ENCODE data around the gene PIK3C2B. TPM values are rescaled to one million over a fixed set of nuclear protein-coding genes. Genes with fewer than 3 reads are reported as not detected.

Gene PIK3C2B
- total RNA-seq, 3 donors from 2014 or later (not counting 1 experiment from before 2014, with no cell fraction given), result 18.1 to 34.8 (median 29.5) TPM

DNA sequence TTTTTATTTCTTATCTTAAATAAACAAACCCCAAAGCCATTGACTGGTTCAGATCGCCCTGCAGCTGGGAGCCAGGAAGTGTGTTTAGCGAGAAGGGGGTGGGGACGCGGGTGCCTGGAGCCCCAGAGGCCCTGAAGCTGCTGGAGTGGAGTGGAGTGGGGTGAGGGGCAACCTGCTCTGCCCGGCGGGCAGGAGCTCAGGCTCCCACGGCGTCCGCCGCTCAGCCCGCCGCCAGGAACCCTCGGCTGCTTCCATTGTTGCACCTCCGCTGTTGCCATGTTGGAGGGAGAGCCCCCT, 673 bp downstream of the PIK3C2B start:
- peak overlapping the region; percentile 78 for H3K4me3 ChIP-seq (ENCODE audit: low read length)
- H3K9me3 ChIP-seq (ENCODE audit: control insufficient read depth, insufficient read depth, low read length), result no peaks in the 10 kb centered on the region
- peak; percentile 30 to 58 (median 37) for ATAC-seq
- intact Hi-C loops (cut with micrococcal nuclease), result loop anchor here (2.0 kb wide), 1 partner anchor 47 kb away; no protein-coding TSS in a partner anchor
- Mint-ChIP-seq H3K4me1 (peaks cover 39 to 43% of the 10 kb centered on the region in 2 donors), H3K27ac (peak overlapping the region; percentile 90 to 95), H3K4me3 (peak overlapping the region; percentile 96), H3K36me3 (no peaks in the 10 kb centered on the region), H3K9me3 (no peaks in the 10 kb centered on the region), H3K27me3 (ENCODE audit: low read depth in 2 of 2) (peaks cover 0 to 3% of the 10 kb centered on the region in 2 donors)
- DNase-seq, result peak; percentile 48 to 75
- no peaks in the 10 kb centered on the region for H3K36me3 ChIP-seq (ENCODE audit: control insufficient read depth, insufficient read depth, low read length)
- WGBS (ENCODE audit: insufficient coverage), result 0% methylated on average over 14 of the region's 14 CpGs
- TF ChIP-seq, protein P1, sequence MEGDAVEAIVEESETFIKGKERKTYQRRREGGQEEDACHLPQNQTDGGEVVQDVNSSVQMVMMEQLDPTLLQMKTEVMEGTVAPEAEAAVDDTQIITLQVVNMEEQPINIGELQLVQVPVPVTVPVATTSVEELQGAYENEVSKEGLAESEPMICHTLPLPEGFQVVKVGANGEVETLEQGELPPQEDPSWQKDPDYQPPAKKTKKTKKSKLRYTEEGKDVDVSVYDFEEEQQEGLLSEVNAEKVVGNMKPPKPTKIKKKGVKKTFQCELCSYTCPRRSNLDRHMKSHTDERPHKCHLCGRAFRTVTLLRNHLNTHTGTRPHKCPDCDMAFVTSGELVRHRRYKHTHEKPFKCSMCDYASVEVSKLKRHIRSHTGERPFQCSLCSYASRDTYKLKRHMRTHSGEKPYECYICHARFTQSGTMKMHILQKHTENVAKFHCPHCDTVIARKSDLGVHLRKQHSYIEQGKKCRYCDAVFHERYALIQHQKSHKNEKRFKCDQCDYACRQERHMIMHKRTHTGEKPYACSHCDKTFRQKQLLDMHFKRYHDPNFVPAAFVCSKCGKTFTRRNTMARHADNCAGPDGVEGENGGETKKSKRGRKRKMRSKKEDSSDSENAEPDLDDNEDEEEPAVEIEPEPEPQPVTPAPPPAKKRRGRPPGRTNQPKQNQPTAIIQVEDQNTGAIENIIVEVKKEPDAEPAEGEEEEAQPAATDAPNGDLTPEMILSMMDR (IDR thresholded peaks at IDR 0.05), result no peak
- H3K27ac ChIP-seq (ENCODE audit: low read length), result peak overlapping the region; percentile 76
- H3K27me3 ChIP-seq (ENCODE audit: control insufficient read depth, insufficient read depth, low read length), result no peaks in the 10 kb centered on the region
- H3K4me1 ChIP-seq (ENCODE audit: control insufficient read depth, insufficient read depth, low read length), result peaks cover 23% of the 10 kb centered on the region

DNA sequence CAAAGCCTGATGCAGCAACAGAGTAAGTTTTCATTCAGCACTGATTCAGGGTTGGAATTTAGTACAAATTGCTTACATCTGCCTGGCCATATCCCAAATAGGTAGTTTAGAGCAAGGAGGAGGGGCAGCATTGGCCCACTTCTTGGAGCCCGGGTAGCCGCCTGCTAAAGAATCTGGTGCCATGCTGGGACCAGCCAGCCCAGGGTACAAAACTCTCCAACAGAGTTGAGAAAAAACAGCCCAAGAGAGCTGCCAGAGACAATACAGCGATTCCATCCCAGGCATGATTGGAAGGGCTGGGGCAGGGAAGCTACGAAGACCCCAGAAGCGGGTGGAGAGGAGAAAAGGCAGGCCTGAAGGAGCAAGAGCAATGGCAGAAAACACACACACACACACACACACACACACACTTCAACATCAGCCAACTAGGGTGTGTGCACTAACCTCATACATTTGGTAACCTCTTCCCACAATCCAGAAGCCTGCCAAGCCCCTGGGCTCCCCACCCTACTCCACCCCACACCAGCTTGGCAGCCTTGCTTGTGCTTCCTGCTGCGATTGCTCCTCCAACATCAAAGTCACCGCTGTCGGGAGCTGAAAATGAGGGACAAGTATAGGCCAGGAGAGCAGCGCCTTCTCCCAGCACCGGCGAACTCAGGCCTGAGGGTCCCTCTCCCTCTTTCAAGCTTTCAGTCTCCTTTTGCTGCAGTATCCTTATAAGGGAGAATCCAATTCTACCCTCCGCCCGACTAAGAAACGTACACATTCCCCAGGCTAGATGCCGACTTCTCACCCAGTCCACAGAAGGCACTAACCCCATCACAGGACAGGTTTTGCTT, 1.2 kb downstream of the PIK3C2B start:
- intact Hi-C loops (cut with micrococcal nuclease), result no loop called here
- H3K27ac ChIP-seq (ENCODE audit: low read length), result peak overlapping the region; percentile 76
- peaks cover 23% of the 10 kb centered on the region for H3K4me1 ChIP-seq (ENCODE audit: control insufficient read depth, insufficient read depth, low read length)

DNA sequence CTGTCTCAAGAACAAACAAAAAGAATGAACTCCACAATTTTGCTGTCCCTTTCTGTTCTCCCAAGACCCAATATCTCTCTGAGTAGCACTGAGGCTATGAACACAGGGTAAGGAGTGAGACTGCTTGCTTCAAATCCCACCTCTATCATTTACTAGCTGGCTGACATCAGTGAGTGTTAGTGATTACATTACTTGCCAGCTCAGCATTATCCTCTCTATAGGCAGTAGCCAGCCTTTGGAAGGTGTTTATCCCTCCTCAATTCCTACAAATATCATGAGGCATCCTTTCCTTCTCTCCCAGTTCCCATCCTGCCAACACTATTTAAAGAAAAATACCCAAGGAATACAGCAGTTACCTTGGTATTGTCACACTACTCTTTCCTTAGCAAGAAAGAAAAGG, 3.0 kb downstream of the PIK3C2B start:
- Mint-ChIP-seq H3K27ac (peak overlapping the region in 1 of 2 donors; percentile 67), H3K27me3 (ENCODE audit: low read depth in 2 of 2) (no peaks in the 10 kb centered on the region), H3K4me1 (peaks cover 47 to 53% of the 10 kb centered on the region in 2 donors), H3K9me3 (no peaks in the 10 kb centered on the region), H3K36me3 (no peaks in the 10 kb centered on the region), H3K4me3 (peak overlapping the region; percentile 1)
- no peaks in the 10 kb centered on the region for H3K27me3 ChIP-seq (ENCODE audit: control insufficient read depth, insufficient read depth, low read length)
- no peak overlapping the region for H3K27ac ChIP-seq (ENCODE audit: low read length)
- H3K4me3 ChIP-seq (ENCODE audit: low read length), result no peak overlapping the region
- TF ChIP-seq, protein P1 (IDR thresholded peaks at IDR 0.05), result no peak
- H3K9me3 ChIP-seq (ENCODE audit: control insufficient read depth, insufficient read depth, low read length), result no peaks in the 10 kb centered on the region
- peaks cover 23% of the 10 kb centered on the region for H3K4me1 ChIP-seq (ENCODE audit: control insufficient read depth, insufficient read depth, low read length)
- no peak for DNase-seq
- no peaks in the 10 kb centered on the region for H3K36me3 ChIP-seq (ENCODE audit: control insufficient read depth, insufficient read depth, low read length)
- intact Hi-C loops (cut with micrococcal nuclease), result no loop called here
- no peak for ATAC-seq

More for the DNA sequence above, 1.2 kb downstream of the PIK3C2B start:
- no peaks in the 10 kb centered on the region for H3K36me3 Mint-ChIP-seq
- Histone ChIP-seq H3K9me3 (ENCODE audit: control insufficient read depth, insufficient read depth, low read length) (no peaks in the 10 kb centered on the region), H3K36me3 (ENCODE audit: control insufficient read depth, insufficient read depth, low read length) (no peaks in the 10 kb centered on the region), H3K4me3 (ENCODE audit: low read length) (peak overlapping the region; percentile 78), H3K27me3 (ENCODE audit: control insufficient read depth, insufficient read depth, low read length) (no peaks in the 10 kb centered on the region)
- peaks cover 0 to 3% of the 10 kb centered on the region in 2 donors for H3K27me3 Mint-ChIP-seq (ENCODE audit: low read depth in 2 of 2)
- TF ChIP-seq, protein P1 (IDR thresholded peaks at IDR 0.05), result no peak
- 24% methylated on average over 15 of the region's 15 CpGs for WGBS (ENCODE audit: insufficient coverage)
- H3K4me3 Mint-ChIP-seq, result peak overlapping the region; percentile 96
- peak in 1 of 2 donors; percentile 59 for DNase-seq
- no peak for ATAC-seq
- peak overlapping the region; percentile 90 to 95 for H3K27ac Mint-ChIP-seq
- H3K9me3 Mint-ChIP-seq, result no peaks in the 10 kb centered on the region
- H3K4me1 Mint-ChIP-seq, result peaks cover 39 to 47% of the 10 kb centered on the region in 2 donors

Measured in natural killer cell (primary cell).